K562 (cell line): ENCODE data around the gene CFAP126. TPM values are rescaled to one million over a fixed set of nuclear protein-coding genes. Genes with fewer than 3 reads are reported as not detected.

Experiments
- BDP1 ChIP-seq: IDR thresholded peaks from 3 replicates; pipeline ENCODE4 v1.6.1; 2011; ENCODE audit not compliant: insufficient read length, insufficient read depth
- FIP1L1 ChIP-seq: fragments of 200-400 bp; formaldehyde crosslinking; IDR thresholded peaks from 2 replicates; pipeline ENCODE4 v1.6.1; 2018; ENCODE audit warnings: mild to moderate bottlenecking, low read depth, low read length; ENCODE audit not compliant: poor library complexity, severe bottlenecking
- HMG20A ChIP-seq: fragments of 450-650 bp; formaldehyde crosslinking; conservative IDR thresholded peaks from 2 replicates; pipeline ENCODE4 v1.4.0; 2020; ENCODE audit warnings: mild to moderate bottlenecking, mixed read lengths
- MCM5 ChIP-seq: fragments of 450-650 bp; IDR thresholded peaks from 2 replicates; pipeline ENCODE4 v1.6.1; 2016; ENCODE audit warnings: low read depth
- SREBF2 ChIP-seq: sonication (generic); formaldehyde crosslinking; IDR thresholded peaks from 2 replicates; pipeline ENCODE4 v1.4.0; 2020; ENCODE audit warnings: mild to moderate bottlenecking, missing genetic modification reagents
- ZEB2 ChIP-seq: fragments of 450-650 bp; IDR thresholded peaks from 2 replicates; pipeline ENCODE4 v1.6.1; 2016
- ZNF263 ChIP-seq: sonication (generic); formaldehyde crosslinking; IDR thresholded peaks from 2 replicates; pipeline ENCODE4 v1.8.0; 2022; ENCODE audit warnings: mild to moderate bottlenecking, missing genetic modification reagents, borderline replicate concordance
- ZNF408 ChIP-seq: fragments of 250-450 bp; sonication (Bioruptor Pico); IDR thresholded peaks from 2 replicates; pipeline ENCODE4 v1.4.0; 2020; ENCODE audit warnings: low read depth, mild to moderate bottlenecking, moderate library complexity
- polyA plus RNA-seq, 8 experiments: library from polyadenylated mRNA; depleted of rRNA in 4 of 8; stranded (reverse) in 5 of 8; unstranded in 3 of 8; fragments of >200 nt; fragmentation: Nextera tagmentation in 2 of 8; fragmentation: Illumina TruSeq in 1 of 8; extraction: Ambion mirVana in 2 of 8; extraction: Trizol in 1 of 8; gene quantifications; 2 replicates each; pipeline versions ENCODE4 v1.2.1 to v1.2.3, GENCODE V29; 2011 to 2014; ENCODE audit warnings: inconsistent platforms in 1 of 8, missing spikeins in 1 of 8
- total RNA-seq, 7 experiments: library from RNA; depleted of rRNA in 6 of 7; stranded (reverse); fragments of >200 nt in 6 of 7; fragmentation: Illumina TruSeq in 2 of 7; extraction: Trizol in 2 of 7; gene quantifications; 2 replicates each; pipeline versions ENCODE4 v1.2.1 to v1.2.3, GENCODE V29; 2011 to 2021; ENCODE audit warnings: low replicate concordance in 1 of 7
- TF ChIP-seq, protein P1 (sequence below): fragments of 450-650 bp; IDR thresholded peaks from 2 replicates; pipeline ENCODE4 v1.6.1; 2017; ENCODE audit warnings: antibody characterized with exemption, mild to moderate bottlenecking
- TF ChIP-seq, protein P2 (sequence below): fragments of 450-650 bp; formaldehyde crosslinking; conservative IDR thresholded peaks from 2 replicates; pipeline ENCODE4 v1.4.0; 2022; ENCODE audit warnings: mild to moderate bottlenecking, missing genetic modification characterization
- TF ChIP-seq, protein P3 (sequence below): sonication (generic); IDR thresholded peaks from 2 replicates; pipeline ENCODE4 v1.6.1; 2016
- TF ChIP-seq, protein P4 (sequence below): IDR thresholded peaks from 2 replicates; pipeline ENCODE4 v1.6.1; 2011; ENCODE audit warnings: borderline replicate concordance, low read depth, mild to moderate bottlenecking, moderate library complexity, low read length; ENCODE audit not compliant: insufficient read depth, poor library complexity, severe bottlenecking
- TF ChIP-seq, protein P5 (sequence below): fragments of 450-650 bp; conservative IDR thresholded peaks from 2 replicates; pipeline ENCODE4 v1.6.1; 2016; ENCODE audit warnings: missing genetic modification characterization, low read depth, mild to moderate bottlenecking, missing compliant biosample characterization, moderate library complexity
- TF ChIP-seq, protein P6 (sequence below): fragments of 200-400 bp; formaldehyde crosslinking; IDR thresholded peaks from 2 replicates; pipeline ENCODE4 v1.6.1; 2017; ENCODE audit warnings: mild to moderate bottlenecking, low read depth, low read length, moderate library complexity

Gene CFAP126
- total and polyA plus RNA-seq, 9 of the 15 experiments (the other 6 are each of a cell fraction or from before 2014, with no cell fraction given) = not detected

DNA sequence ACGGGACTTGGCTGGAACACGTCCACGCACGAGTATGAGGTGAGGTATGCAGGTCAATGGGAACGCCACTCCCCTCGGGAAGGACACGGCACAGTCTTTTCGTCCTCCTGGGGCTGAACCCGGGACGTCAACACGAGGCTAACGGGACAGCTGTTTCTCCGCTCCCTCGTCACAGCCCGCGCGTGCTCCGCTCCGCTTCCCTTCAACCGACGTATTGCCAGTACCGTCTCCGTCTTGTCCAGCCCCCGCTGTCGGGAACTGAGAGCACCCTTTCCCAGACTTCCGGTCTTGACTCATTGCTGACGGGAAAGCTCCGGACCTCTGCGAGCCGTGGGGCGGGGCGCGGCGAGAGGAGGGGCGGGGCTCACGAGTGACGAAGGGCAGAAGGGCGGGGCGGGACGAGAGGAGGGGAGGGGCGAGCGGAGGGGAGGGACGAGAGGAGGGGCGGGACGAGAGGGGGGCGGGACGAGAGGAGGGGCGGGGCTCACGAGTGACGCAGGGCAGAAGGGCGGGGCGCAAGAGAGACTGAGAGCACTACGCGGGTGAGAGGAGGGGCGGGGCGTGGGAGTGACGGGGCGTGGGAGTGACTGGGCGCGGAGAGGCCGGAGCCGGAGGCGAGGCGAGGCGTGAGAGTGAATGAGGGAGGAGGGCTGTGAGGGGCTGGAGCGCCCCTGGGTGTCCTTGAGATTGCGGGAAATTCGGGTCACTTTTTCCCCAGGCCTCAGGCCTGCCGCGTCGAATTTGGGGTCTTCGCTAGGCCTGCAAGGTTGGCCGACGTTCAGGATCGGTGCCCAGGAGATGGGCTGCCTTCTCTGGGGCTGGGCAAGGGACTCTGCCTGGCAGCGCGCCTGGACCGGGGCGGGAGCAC lies 22.2 kb upstream of the CFAP126 start (continued):
- TF ChIP-seq, protein P1, sequence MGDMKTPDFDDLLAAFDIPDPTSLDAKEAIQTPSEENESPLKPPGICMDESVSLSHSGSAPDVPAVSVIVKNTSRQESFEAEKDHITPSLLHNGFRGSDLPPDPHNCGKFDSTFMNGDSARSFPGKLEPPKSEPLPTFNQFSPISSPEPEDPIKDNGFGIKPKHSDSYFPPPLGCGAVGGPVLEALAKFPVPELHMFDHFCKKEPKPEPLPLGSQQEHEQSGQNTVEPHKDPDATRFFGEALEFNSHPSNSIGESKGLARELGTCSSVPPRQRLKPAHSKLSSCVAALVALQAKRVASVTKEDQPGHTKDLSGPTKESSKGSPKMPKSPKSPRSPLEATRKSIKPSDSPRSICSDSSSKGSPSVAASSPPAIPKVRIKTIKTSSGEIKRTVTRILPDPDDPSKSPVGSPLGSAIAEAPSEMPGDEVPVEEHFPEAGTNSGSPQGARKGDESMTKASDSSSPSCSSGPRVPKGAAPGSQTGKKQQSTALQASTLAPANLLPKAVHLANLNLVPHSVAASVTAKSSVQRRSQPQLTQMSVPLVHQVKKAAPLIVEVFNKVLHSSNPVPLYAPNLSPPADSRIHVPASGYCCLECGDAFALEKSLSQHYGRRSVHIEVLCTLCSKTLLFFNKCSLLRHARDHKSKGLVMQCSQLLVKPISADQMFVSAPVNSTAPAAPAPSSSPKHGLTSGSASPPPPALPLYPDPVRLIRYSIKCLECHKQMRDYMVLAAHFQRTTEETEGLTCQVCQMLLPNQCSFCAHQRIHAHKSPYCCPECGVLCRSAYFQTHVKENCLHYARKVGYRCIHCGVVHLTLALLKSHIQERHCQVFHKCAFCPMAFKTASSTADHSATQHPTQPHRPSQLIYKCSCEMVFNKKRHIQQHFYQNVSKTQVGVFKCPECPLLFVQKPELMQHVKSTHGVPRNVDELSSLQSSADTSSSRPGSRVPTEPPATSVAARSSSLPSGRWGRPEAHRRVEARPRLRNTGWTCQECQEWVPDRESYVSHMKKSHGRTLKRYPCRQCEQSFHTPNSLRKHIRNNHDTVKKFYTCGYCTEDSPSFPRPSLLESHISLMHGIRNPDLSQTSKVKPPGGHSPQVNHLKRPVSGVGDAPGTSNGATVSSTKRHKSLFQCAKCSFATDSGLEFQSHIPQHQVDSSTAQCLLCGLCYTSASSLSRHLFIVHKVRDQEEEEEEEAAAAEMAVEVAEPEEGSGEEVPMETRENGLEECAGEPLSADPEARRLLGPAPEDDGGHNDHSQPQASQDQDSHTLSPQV = peak; percentile 94
- TF ChIP-seq, protein P2, sequence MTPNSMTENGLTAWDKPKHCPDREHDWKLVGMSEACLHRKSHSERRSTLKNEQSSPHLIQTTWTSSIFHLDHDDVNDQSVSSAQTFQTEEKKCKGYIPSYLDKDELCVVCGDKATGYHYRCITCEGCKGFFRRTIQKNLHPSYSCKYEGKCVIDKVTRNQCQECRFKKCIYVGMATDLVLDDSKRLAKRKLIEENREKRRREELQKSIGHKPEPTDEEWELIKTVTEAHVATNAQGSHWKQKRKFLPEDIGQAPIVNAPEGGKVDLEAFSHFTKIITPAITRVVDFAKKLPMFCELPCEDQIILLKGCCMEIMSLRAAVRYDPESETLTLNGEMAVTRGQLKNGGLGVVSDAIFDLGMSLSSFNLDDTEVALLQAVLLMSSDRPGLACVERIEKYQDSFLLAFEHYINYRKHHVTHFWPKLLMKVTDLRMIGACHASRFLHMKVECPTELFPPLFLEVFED = 0 out of 2 replicates have a peak, but pooled peaks have one; percentile 46
- TF ChIP-seq, protein P3, sequence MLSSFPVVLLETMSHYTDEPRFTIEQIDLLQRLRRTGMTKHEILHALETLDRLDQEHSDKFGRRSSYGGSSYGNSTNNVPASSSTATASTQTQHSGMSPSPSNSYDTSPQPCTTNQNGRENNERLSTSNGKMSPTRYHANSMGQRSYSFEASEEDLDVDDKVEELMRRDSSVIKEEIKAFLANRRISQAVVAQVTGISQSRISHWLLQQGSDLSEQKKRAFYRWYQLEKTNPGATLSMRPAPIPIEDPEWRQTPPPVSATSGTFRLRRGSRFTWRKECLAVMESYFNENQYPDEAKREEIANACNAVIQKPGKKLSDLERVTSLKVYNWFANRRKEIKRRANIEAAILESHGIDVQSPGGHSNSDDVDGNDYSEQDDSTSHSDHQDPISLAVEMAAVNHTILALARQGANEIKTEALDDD = no peak
- TF ChIP-seq HMG20A (CRISPR knock-in tag) (no peak), ZEB2 (no peak), MCM5 (no peak), SREBF2 (CRISPR knock-in tag) (no peak), FIP1L1 (no peak), ZNF408 (CRISPR knock-in tag) (no peak), BDP1 (no peak), ZNF263 (CRISPR knock-in tag) (peak; percentile 79)
- TF ChIP-seq, protein P4, sequence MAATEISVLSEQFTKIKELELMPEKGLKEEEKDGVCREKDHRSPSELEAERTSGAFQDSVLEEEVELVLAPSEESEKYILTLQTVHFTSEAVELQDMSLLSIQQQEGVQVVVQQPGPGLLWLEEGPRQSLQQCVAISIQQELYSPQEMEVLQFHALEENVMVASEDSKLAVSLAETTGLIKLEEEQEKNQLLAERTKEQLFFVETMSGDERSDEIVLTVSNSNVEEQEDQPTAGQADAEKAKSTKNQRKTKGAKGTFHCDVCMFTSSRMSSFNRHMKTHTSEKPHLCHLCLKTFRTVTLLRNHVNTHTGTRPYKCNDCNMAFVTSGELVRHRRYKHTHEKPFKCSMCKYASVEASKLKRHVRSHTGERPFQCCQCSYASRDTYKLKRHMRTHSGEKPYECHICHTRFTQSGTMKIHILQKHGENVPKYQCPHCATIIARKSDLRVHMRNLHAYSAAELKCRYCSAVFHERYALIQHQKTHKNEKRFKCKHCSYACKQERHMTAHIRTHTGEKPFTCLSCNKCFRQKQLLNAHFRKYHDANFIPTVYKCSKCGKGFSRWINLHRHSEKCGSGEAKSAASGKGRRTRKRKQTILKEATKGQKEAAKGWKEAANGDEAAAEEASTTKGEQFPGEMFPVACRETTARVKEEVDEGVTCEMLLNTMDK = no peak
- TF ChIP-seq, protein P5, sequence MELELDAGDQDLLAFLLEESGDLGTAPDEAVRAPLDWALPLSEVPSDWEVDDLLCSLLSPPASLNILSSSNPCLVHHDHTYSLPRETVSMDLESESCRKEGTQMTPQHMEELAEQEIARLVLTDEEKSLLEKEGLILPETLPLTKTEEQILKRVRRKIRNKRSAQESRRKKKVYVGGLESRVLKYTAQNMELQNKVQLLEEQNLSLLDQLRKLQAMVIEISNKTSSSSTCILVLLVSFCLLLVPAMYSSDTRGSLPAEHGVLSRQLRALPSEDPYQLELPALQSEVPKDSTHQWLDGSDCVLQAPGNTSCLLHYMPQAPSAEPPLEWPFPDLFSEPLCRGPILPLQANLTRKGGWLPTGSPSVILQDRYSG (tag) = peak; percentile 71; the same call in 1 of the 2 replicates
- TF ChIP-seq, protein P6, sequence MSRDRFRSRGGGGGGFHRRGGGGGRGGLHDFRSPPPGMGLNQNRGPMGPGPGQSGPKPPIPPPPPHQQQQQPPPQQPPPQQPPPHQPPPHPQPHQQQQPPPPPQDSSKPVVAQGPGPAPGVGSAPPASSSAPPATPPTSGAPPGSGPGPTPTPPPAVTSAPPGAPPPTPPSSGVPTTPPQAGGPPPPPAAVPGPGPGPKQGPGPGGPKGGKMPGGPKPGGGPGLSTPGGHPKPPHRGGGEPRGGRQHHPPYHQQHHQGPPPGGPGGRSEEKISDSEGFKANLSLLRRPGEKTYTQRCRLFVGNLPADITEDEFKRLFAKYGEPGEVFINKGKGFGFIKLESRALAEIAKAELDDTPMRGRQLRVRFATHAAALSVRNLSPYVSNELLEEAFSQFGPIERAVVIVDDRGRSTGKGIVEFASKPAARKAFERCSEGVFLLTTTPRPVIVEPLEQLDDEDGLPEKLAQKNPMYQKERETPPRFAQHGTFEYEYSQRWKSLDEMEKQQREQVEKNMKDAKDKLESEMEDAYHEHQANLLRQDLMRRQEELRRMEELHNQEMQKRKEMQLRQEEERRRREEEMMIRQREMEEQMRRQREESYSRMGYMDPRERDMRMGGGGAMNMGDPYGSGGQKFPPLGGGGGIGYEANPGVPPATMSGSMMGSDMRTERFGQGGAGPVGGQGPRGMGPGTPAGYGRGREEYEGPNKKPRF = no peak
